OCI-LY1 (cell line): ENCODE data around the gene EMC7.

ENCODE experiments used
- EZH2 ChIP-seq: fragments of 200-600 bp; sonication (generic), shearing (Covaris generic); IDR thresholded peaks from 2 replicates; pipeline ENCODE4 v1.8.0; 2017; ENCODE audit warnings: borderline replicate concordance, mixed run types, mild to moderate bottlenecking, antibody characterized with exemption, low read length, moderate library complexity, mixed read lengths
- TF ChIP-seq, protein P1 (sequence below): fragments of 200-600 bp; sonication (generic), shearing (Covaris generic); IDR thresholded peaks from 2 replicates; pipeline ENCODE4 v1.5.1; 2017; ENCODE audit warnings: mild to moderate bottlenecking, antibody characterized with exemption, low read length, moderate library complexity, mixed read lengths

DNA sequence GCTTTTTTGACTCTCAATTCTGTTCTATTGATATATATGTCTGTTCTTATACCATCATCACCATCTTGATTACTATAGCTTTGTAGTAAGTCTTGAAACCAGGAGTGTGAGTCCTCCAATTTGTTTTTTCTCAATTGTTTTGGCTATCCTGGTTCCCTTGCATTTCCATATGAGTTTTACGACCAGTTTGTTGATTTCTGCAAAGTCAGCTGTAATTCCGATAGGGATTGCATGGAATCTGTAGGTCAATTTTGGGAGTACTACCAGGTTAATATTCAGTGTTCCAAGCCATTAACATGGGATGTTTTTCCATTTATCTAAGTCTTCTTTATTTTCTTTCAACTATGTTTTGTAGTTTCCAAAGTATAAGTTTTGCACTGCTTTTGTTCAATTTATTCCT is 27.2 kb upstream of the EMC7 start:
- TF ChIP-seq, protein P1, sequence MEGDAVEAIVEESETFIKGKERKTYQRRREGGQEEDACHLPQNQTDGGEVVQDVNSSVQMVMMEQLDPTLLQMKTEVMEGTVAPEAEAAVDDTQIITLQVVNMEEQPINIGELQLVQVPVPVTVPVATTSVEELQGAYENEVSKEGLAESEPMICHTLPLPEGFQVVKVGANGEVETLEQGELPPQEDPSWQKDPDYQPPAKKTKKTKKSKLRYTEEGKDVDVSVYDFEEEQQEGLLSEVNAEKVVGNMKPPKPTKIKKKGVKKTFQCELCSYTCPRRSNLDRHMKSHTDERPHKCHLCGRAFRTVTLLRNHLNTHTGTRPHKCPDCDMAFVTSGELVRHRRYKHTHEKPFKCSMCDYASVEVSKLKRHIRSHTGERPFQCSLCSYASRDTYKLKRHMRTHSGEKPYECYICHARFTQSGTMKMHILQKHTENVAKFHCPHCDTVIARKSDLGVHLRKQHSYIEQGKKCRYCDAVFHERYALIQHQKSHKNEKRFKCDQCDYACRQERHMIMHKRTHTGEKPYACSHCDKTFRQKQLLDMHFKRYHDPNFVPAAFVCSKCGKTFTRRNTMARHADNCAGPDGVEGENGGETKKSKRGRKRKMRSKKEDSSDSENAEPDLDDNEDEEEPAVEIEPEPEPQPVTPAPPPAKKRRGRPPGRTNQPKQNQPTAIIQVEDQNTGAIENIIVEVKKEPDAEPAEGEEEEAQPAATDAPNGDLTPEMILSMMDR: no peak
- no peak for TF ChIP-seq EZH2
